OCI-LY1 (cell line): ENCODE data around the gene GAPDH.

Experiments used
- H2AFZ ChIP-seq: fragments of 200-600 bp; sonication (generic), shearing (Covaris generic); 2 replicates; pipeline ENCODE4 v1.6.0; 2014; ENCODE audit warnings: antibody characterized with exemption, mild to moderate bottlenecking, low read length
- H3F3A ChIP-seq: fragments of 200-600 bp; sonication (generic), shearing (Covaris generic); 2 replicates; pipeline ENCODE4 v1.6.0; 2014; ENCODE audit warnings: mild to moderate bottlenecking, antibody characterized with exemption, low read length, moderate library complexity; ENCODE audit not compliant: insufficient read depth
- H3K27ac ChIP-seq: fragments of 200-600 bp; sonication (generic); 2 replicates; pipeline ENCODE4 v1.5.1; 2014; ENCODE audit warnings: low read length, mixed run types, mild to moderate bottlenecking, low read depth; ENCODE audit not compliant: poor library complexity, severe bottlenecking
- H3K27me3 ChIP-seq: fragments of 200-600 bp; sonication (generic); 2 replicates; pipeline ENCODE4 v1.6.0; 2014; ENCODE audit warnings: antibody characterized with exemption, mild to moderate bottlenecking, low read length, moderate library complexity; ENCODE audit not compliant: insufficient read depth
- H3K36me3 ChIP-seq: fragments of 200-600 bp; sonication (generic); 2 replicates; pipeline ENCODE4 v1.6.1; 2014; ENCODE audit warnings: mild to moderate bottlenecking, antibody characterized with exemption, low read length, moderate library complexity, mixed read lengths; ENCODE audit not compliant: insufficient read depth
- H3K4me1 ChIP-seq: fragments of 200-600 bp; sonication (generic); 2 replicates; pipeline ENCODE4 v1.5.1; 2014; ENCODE audit warnings: mild to moderate bottlenecking, low read length, moderate library complexity; ENCODE audit not compliant: insufficient read depth, severe bottlenecking
- H3K4me2 ChIP-seq: fragments of 200-600 bp; sonication (generic), shearing (Covaris generic); 2 replicates; pipeline ENCODE4 v1.6.1; 2014; ENCODE audit warnings: low read length
- H3K4me3 ChIP-seq: fragments of 200-600 bp; sonication (generic); 2 replicates; pipeline ENCODE4 v1.5.1; 2014; ENCODE audit warnings: low read length, low read depth, mild to moderate bottlenecking, mixed read lengths; ENCODE audit not compliant: poor library complexity, severe bottlenecking
- H3K79me2 ChIP-seq: fragments of 200-600 bp; shearing (Covaris generic); 2 replicates; pipeline ENCODE4 v1.6.1; 2016; ENCODE audit warnings: mixed run types, low read length, mixed read lengths; ENCODE audit not compliant: insufficient read depth
- H3K9ac ChIP-seq: fragments of 200-600 bp; sonication (generic), shearing (Covaris generic); 2 replicates; pipeline ENCODE4 v1.6.1; 2014; ENCODE audit warnings: mild to moderate bottlenecking, low read length, mixed read lengths
- H3K9me2 ChIP-seq: fragments of 200-600 bp; sonication (generic), shearing (Covaris generic); 2 replicates; pipeline ENCODE4 v1.6.1; 2014; ENCODE audit warnings: low read depth, mild to moderate bottlenecking, low read length, mixed read lengths
- H3K9me3 ChIP-seq: fragments of 200-600 bp; shearing (Covaris generic); 2 replicates; pipeline ENCODE4 v1.6.1; 2014; ENCODE audit warnings: low read length, mixed read lengths
- H4K20me1 ChIP-seq: fragments of 200-600 bp; sonication (generic), shearing (Covaris generic); 2 replicates; pipeline ENCODE4 v1.6.0; 2016; ENCODE audit warnings: mild to moderate bottlenecking, low read length; ENCODE audit not compliant: insufficient read depth
- CTCF ChIP-seq: fragments of 200-600 bp; sonication (generic), shearing (Covaris generic); IDR thresholded peaks from 2 replicates; pipeline ENCODE4 v1.5.1; 2017; ENCODE audit warnings: mild to moderate bottlenecking, antibody characterized with exemption, low read length, moderate library complexity, mixed read lengths
- EZH2 ChIP-seq: fragments of 200-600 bp; sonication (generic), shearing (Covaris generic); IDR thresholded peaks from 2 replicates; pipeline ENCODE4 v1.8.0; 2017; ENCODE audit warnings: borderline replicate concordance, mixed run types, mild to moderate bottlenecking, antibody characterized with exemption, low read length, moderate library complexity, mixed read lengths

The GAPDH gene

GRCh38 chr12:6570264-6570887, 36.1 kb downstream of the GAPDH start:
- Histone ChIP-seq H3K9me2 (no peaks in the 10 kb centered on the region), H3K9ac (no peak overlapping the region), H3K79me2 (peaks cover 14% of the 10 kb centered on the region), H3K27me3 (no peaks in the 10 kb centered on the region), H3K27ac (peak overlapping the region; percentile 8), H3K36me3 (peaks cover 69% of the 10 kb centered on the region), H3K9me3 (no peaks in the 10 kb centered on the region), H3K4me1 (peaks cover 20% of the 10 kb centered on the region), H3F3A (peaks cover 10% of the 10 kb centered on the region; the same call in 1 of the 2 replicates), H2AFZ (no peak overlapping the region), H4K20me1 (no peaks in the 10 kb centered on the region), H3K4me2 (no peak overlapping the region), H3K4me3 (no peak overlapping the region)
- TF ChIP-seq CTCF (peak; percentile 88), EZH2 (no peak)

- no peaks in the 10 kb centered on the region for H3K27me3 ChIP-seq
- H3K9me2 ChIP-seq, result no peaks in the 10 kb centered on the region
- no peaks in the 10 kb centered on the region for H3K9me3 ChIP-seq
- no peaks in the 10 kb centered on the region for H4K20me1 ChIP-seq
- no peak overlapping the region for H3K4me3 ChIP-seq
- no peaks in the 10 kb centered on the region for H3K79me2 ChIP-seq
- H3K36me3 ChIP-seq, result peaks cover 78% of the 10 kb centered on the region
- no peak overlapping the region for H3K4me2 ChIP-seq
- TF ChIP-seq CTCF (no peak), EZH2 (no peak)
- H3F3A ChIP-seq, result peaks cover 10% of the 10 kb centered on the region; the same call in 1 of the 2 replicates
- no peak overlapping the region for H3K27ac ChIP-seq
- H3K9ac ChIP-seq, result no peak overlapping the region
- H3K4me1 ChIP-seq, result peaks cover 12% of the 10 kb centered on the region
- H2AFZ ChIP-seq, result no peak overlapping the region
Measured at GRCh38 chr12:6573001-6573400, 38.7 kb downstream of the GAPDH start.

DNA sequence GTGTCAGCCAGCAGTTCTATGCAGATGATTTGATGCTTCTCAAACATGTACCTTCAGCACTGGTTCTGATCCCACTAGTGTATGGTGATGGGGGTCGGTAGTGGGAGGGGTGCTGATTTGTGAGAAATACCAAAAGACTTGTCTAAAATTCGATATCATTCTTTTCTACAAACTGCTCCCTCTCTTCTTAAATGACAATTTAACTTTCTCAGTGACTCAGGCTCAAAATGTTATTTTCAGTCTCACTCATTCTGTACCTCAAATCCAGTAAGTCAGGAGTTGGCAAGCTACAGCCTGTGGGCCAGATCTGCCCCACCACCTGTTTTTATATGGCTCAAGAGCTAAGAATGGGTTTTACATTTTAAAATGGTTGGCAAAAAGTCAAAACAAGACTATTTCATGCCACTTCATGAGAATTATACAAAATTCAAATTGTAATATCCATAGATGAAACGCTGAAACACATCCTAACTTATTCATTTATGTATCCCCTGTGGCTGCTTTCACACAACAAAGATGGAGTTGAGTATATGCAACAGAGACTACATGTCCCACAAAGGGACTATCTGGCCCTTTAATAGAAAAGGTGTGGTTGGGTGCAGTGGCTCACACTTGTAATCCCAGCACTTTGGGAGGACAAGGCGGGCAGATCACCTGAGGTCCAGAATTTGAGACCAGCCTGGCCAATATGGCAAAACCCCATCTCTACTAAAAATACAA, 40.4 kb downstream of the GAPDH start:
- Histone ChIP-seq H3K27ac (no peak overlapping the region), H3K36me3 (peaks cover 86% of the 10 kb centered on the region), H3K4me1 (no peaks in the 10 kb centered on the region), H3K4me2 (no peak overlapping the region), H3K79me2 (no peaks in the 10 kb centered on the region), H3K9ac (no peak overlapping the region), H4K20me1 (no peaks in the 10 kb centered on the region), H3K9me2 (no peaks in the 10 kb centered on the region), H3K9me3 (no peaks in the 10 kb centered on the region), H3F3A (peaks cover 9% of the 10 kb centered on the region; the same call in 1 of the 2 replicates), H3K27me3 (no peaks in the 10 kb centered on the region), H3K4me3 (no peak overlapping the region), H2AFZ (no peak overlapping the region)
- TF ChIP-seq CTCF (no peak), EZH2 (no peak)
